ENCODE results near the gene KLF2. TPM values are rescaled to one million over a fixed set of nuclear protein-coding genes. Genes with fewer than 3 reads are reported as not detected.

KLF2 gene
- total RNA-seq, 3 donors from 2014 or later (not counting 1 experiment from before 2014, with no cell fraction given): 246 to 645 (median 377) TPM

GRCh38 chr19:16375157-16375935 is 50.7 kb downstream of the KLF2 start:
- Mint-ChIP-seq H3K4me1 (peaks cover 39 to 55% of the 10 kb centered on the region in 2 donors), H3K36me3 (no peaks in the 10 kb centered on the region), H3K9me3 (no peaks in the 10 kb centered on the region), H3K4me3 (peak overlapping the region; percentile 65), H3K27ac (peak overlapping the region; percentile 78 to 82), H3K27me3 (ENCODE audit: low read depth in 2 of 2) (no peaks in the 10 kb centered on the region)
- no peak for ATAC-seq
- no peak overlapping the region for H3K4me3 ChIP-seq (ENCODE audit: low read length)
- H3K9me3 ChIP-seq (ENCODE audit: control insufficient read depth, insufficient read depth, low read length): no peaks in the 10 kb centered on the region
- H3K36me3 ChIP-seq (ENCODE audit: control insufficient read depth, insufficient read depth, low read length): peaks cover 31% of the 10 kb centered on the region
- TF ChIP-seq CTCF (IDR thresholded peaks at IDR 0.05): no peak
- peak in 1 of 2 donors; percentile 36 for DNase-seq
- no peak overlapping the region for H3K27ac ChIP-seq (ENCODE audit: low read length)
- H3K4me1 ChIP-seq (ENCODE audit: control insufficient read depth, insufficient read depth, low read length): peaks cover 94% of the 10 kb centered on the region
- intact Hi-C loops (cut with micrococcal nuclease): no loop called here
- H3K27me3 ChIP-seq (ENCODE audit: control insufficient read depth, insufficient read depth, low read length): no peaks in the 10 kb centered on the region
- WGBS (ENCODE audit: insufficient coverage): 95% methylated on average over 14 of the region's 14 CpGs

- H3K9me3 ChIP-seq (ENCODE audit: control insufficient read depth, insufficient read depth, low read length): no peaks in the 10 kb centered on the region
- no peak for DNase-seq
- ATAC-seq: no peak
- Mint-ChIP-seq H3K27ac (peak overlapping the region; percentile 78 to 82), H3K36me3 (no peaks in the 10 kb centered on the region), H3K9me3 (no peaks in the 10 kb centered on the region), H3K4me3 (peak overlapping the region; percentile 65), H3K27me3 (ENCODE audit: low read depth in 2 of 2) (no peaks in the 10 kb centered on the region), H3K4me1 (peaks cover 39 to 59% of the 10 kb centered on the region in 2 donors)
- no peak overlapping the region for H3K4me3 ChIP-seq (ENCODE audit: low read length)
- 97% methylated on average over 6 of the region's 7 CpGs for WGBS (ENCODE audit: insufficient coverage)
- TF ChIP-seq CTCF (IDR thresholded peaks at IDR 0.05): no peak
- peaks cover 31% of the 10 kb centered on the region for H3K36me3 ChIP-seq (ENCODE audit: control insufficient read depth, insufficient read depth, low read length)
- H3K27ac ChIP-seq (ENCODE audit: low read length): no peak overlapping the region
- peaks cover 94% of the 10 kb centered on the region for H3K4me1 ChIP-seq (ENCODE audit: control insufficient read depth, insufficient read depth, low read length)
- no peaks in the 10 kb centered on the region for H3K27me3 ChIP-seq (ENCODE audit: control insufficient read depth, insufficient read depth, low read length)
- intact Hi-C loops (cut with micrococcal nuclease): no loop called here
Observed at GRCh38 chr19:16375936-16376185, 51.2 kb downstream of the KLF2 start.

- H3K4me1 ChIP-seq (ENCODE audit: control insufficient read depth, insufficient read depth, low read length): peaks cover 94% of the 10 kb centered on the region
- peak overlapping the region; percentile 65 for H3K4me3 Mint-ChIP-seq
- no peak for TF ChIP-seq CTCF (IDR thresholded peaks at IDR 0.05)
- H3K4me1 Mint-ChIP-seq: peaks cover 41 to 63% of the 10 kb centered on the region in 2 donors
- peak in 1 of 2 donors; percentile 14 for DNase-seq
- H3K27ac Mint-ChIP-seq: peak overlapping the region; percentile 78 to 82
- no peak overlapping the region for H3K4me3 ChIP-seq (ENCODE audit: low read length)
- H3K27ac ChIP-seq (ENCODE audit: low read length): no peak overlapping the region
- H3K36me3 Mint-ChIP-seq: no peaks in the 10 kb centered on the region
- WGBS (ENCODE audit: insufficient coverage): 84% methylated on average over 11 of the region's 11 CpGs
- no peaks in the 10 kb centered on the region for H3K9me3 ChIP-seq (ENCODE audit: control insufficient read depth, insufficient read depth, low read length)
- no peaks in the 10 kb centered on the region for H3K27me3 Mint-ChIP-seq (ENCODE audit: low read depth in 2 of 2)
- H3K9me3 Mint-ChIP-seq: no peaks in the 10 kb centered on the region
- H3K27me3 ChIP-seq (ENCODE audit: control insufficient read depth, insufficient read depth, low read length): no peaks in the 10 kb centered on the region
- intact Hi-C loops (cut with micrococcal nuclease): no loop called here
- no peak for ATAC-seq
- peaks cover 31% of the 10 kb centered on the region for H3K36me3 ChIP-seq (ENCODE audit: control insufficient read depth, insufficient read depth, low read length)
Observed at GRCh38 chr19:16376241-16376640, 51.6 kb downstream of the KLF2 start.

- Mint-ChIP-seq H3K36me3 (no peaks in the 10 kb centered on the region), H3K9me3 (no peaks in the 10 kb centered on the region), H3K4me1 (peaks cover 45 to 67% of the 10 kb centered on the region in 2 donors), H3K27ac (peak overlapping the region; percentile 78 to 82), H3K27me3 (ENCODE audit: low read depth in 2 of 2) (no peaks in the 10 kb centered on the region), H3K4me3 (no peak overlapping the region)
- no peak overlapping the region for H3K4me3 ChIP-seq (ENCODE audit: low read length)
- DNase-seq (peak in 1 of 2 donors; percentile 62), ATAC-seq (peak; percentile 39 to 62 (median 53))
- no peak overlapping the region for H3K27ac ChIP-seq (ENCODE audit: low read length)
- peaks cover 94% of the 10 kb centered on the region for H3K4me1 ChIP-seq (ENCODE audit: control insufficient read depth, insufficient read depth, low read length)
- no peaks in the 10 kb centered on the region for H3K9me3 ChIP-seq (ENCODE audit: control insufficient read depth, insufficient read depth, low read length)
- TF ChIP-seq CTCF (IDR thresholded peaks at IDR 0.05): peak; percentile 31
- intact Hi-C loops (cut with micrococcal nuclease): no loop called here
- H3K27me3 ChIP-seq (ENCODE audit: control insufficient read depth, insufficient read depth, low read length): no peaks in the 10 kb centered on the region
- H3K36me3 ChIP-seq (ENCODE audit: control insufficient read depth, insufficient read depth, low read length): peaks cover 31% of the 10 kb centered on the region
- 86% methylated on average over 18 of the region's 18 CpGs for WGBS (ENCODE audit: insufficient coverage)
Observed at GRCh38 chr19:16376649-16377048, 52.0 kb downstream of the KLF2 start.

Data from natural killer cell (primary cell).